ENCODE results near the gene EYS. TPM values are rescaled to one million over a fixed set of nuclear protein-coding genes. Genes with fewer than 3 reads are reported as not detected.

EYS gene
- total and polyA plus RNA-seq, 8 donors, result 0.24 to 0.85 (median 0.55) TPM

GRCh38 chr6:65262241-65262640, 444.8 kb downstream of the EYS start:
- no peaks in the 10 kb centered on the region for H3K27me3 ChIP-seq
- no peaks in the 10 kb centered on the region for H3K4me1 ChIP-seq
- no peak overlapping the region for H3K4me3 ChIP-seq
- intact Hi-C loops (cut with DNase I), result no loop called here
- no peak for TF ChIP-seq CTCF (IDR thresholded peaks at IDR 0.05)
- no peak for ATAC-seq
- no peaks in the 10 kb centered on the region for H3K9me3 ChIP-seq
- no peak overlapping the region for H3K27ac ChIP-seq
- no peaks in the 10 kb centered on the region for H3K36me3 ChIP-seq
- no peak for DNase-seq

- no peak overlapping the region for H3K27ac ChIP-seq
- DNase-seq (no peak), ATAC-seq (no peak)
- H3K9me3 ChIP-seq, result no peaks in the 10 kb centered on the region
- no peak for TF ChIP-seq CTCF (IDR thresholded peaks at IDR 0.05)
- intact Hi-C loops (cut with DNase I), result no loop called here
- H3K4me1 ChIP-seq, result no peaks in the 10 kb centered on the region
- no peaks in the 10 kb centered on the region for H3K36me3 ChIP-seq
- no peaks in the 10 kb centered on the region for H3K27me3 ChIP-seq
- H3K4me3 ChIP-seq, result no peak overlapping the region
Observed at GRCh38 chr6:65259982-65260381, 447.0 kb downstream of the EYS start.

- no peaks in the 10 kb centered on the region for H3K4me1 ChIP-seq
- intact Hi-C loops (cut with DNase I), result no loop called here
- H3K4me3 ChIP-seq, result no peak overlapping the region
- no peak overlapping the region for H3K27ac ChIP-seq
- ATAC-seq (no peak), DNase-seq (no peak)
- no peak for TF ChIP-seq CTCF (IDR thresholded peaks at IDR 0.05)
- no peaks in the 10 kb centered on the region for H3K27me3 ChIP-seq
- no peaks in the 10 kb centered on the region for H3K36me3 ChIP-seq
- H3K9me3 ChIP-seq, result no peaks in the 10 kb centered on the region
Observed at GRCh38 chr6:65259059-65259458, 448.0 kb downstream of the EYS start.

GRCh38 chr6:65253041-65253440, 454.0 kb downstream of the EYS start:
- Histone ChIP-seq H3K9me3 (peaks cover 0 to 1% of the 10 kb centered on the region in 2 donors), H3K27me3 (no peaks in the 10 kb centered on the region), H3K27ac (no peak overlapping the region), H3K4me3 (no peak overlapping the region), H3K36me3 (no peaks in the 10 kb centered on the region), H3K4me1 (no peaks in the 10 kb centered on the region)
- intact Hi-C loops (cut with DNase I), result no loop called here
- DNase-seq, result no peak
- TF ChIP-seq CTCF (IDR thresholded peaks at IDR 0.05), result no peak
- no peak for ATAC-seq

- H3K27ac ChIP-seq, result no peak overlapping the region
- peaks cover 0 to 1% of the 10 kb centered on the region in 2 donors for H3K9me3 ChIP-seq
- no peaks in the 10 kb centered on the region for H3K27me3 ChIP-seq
- intact Hi-C loops (cut with DNase I), result no loop called here
- no peak overlapping the region for H3K4me3 ChIP-seq
- ATAC-seq (no peak), DNase-seq (no peak)
- H3K36me3 ChIP-seq, result no peaks in the 10 kb centered on the region
- no peaks in the 10 kb centered on the region for H3K4me1 ChIP-seq
- TF ChIP-seq CTCF (IDR thresholded peaks at IDR 0.05), result no peak
Observed at GRCh38 chr6:65248101-65248610, 458.9 kb downstream of the EYS start.

Data from left lung (tissue), 10 donors.